Thyroid gland (tissue), 4 donors: Measurements from ENCODE around the gene CTDSPL. TPM values are rescaled to one million over a fixed set of nuclear protein-coding genes. Genes with fewer than 3 reads are reported as not detected.

Experiments
- DNase-seq, 2 donors: peaks; one replicate each; pipeline ENCODE4 v3.0.0-alpha.2; 2019
- H3K27ac ChIP-seq, 3 donors: fragments of 200-600 bp; sonication (generic); 1 replicate in 2 of 3; 2 replicates in 1 of 3; pipeline ENCODE4 v1.5.1; 2016 to 2019; ENCODE audit warnings: mild to moderate bottlenecking in 1 of 3, moderate library complexity in 1 of 3
- H3K27me3 ChIP-seq: fragments of 200-600 bp; sonication (generic); one replicate; pipeline ENCODE4 v1.5.1; 2019
- H3K36me3 ChIP-seq, 2 donors: fragments of 200-600 bp; sonication (generic); one replicate each; pipeline ENCODE4 v1.5.1; 2016 to 2019
- H3K4me1 ChIP-seq, 2 donors: fragments of 200-600 bp; sonication (generic); one replicate each; pipeline ENCODE4 v1.5.1; 2017 to 2019
- H3K4me3 ChIP-seq, 3 donors: fragments of 200-600 bp; sonication (generic); replicated peaks in 1 of 3; 1 replicate in 2 of 3; 2 replicates in 1 of 3; pipeline ENCODE4 v1.5.1; 2016; ENCODE audit warnings: mild to moderate bottlenecking in 1 of 3
- H3K9me3 ChIP-seq: fragments of 200-600 bp; sonication (generic); one replicate; pipeline ENCODE4 v1.5.1; 2017
- POLR2A ChIP-seq, 2 donors: fragments of 450-650 bp; IDR thresholded peaks; one replicate each; pipeline ENCODE4 v1.6.1; 2017; ENCODE audit warnings: antibody characterized with exemption in 2 of 2, mild to moderate bottlenecking in 2 of 2, moderate library complexity in 1 of 2
- WGBS, 2 donors: methylation state at CpG; one replicate each; pipeline ENCODE4 v1.1.5; 2017; 5-methylcytosine and 5-hydroxymethylcytosine counted together
- intact Hi-C: fragments of 100-400 bp; cut with DNase I; formaldehyde crosslinking; loops from one replicate; pipeline ENCODE4 v1.15.1; 2023
- total RNA-seq, 4 donors: library from RNA; depleted of rRNA; stranded (reverse); fragments of >200 nt; gene quantifications; one replicate each; pipeline ENCODE4 v1.2.3, GENCODE V29; 2016
- TF ChIP-seq, protein P1 (sequence below), 6 experiments: fragments of 200-600 bp in 3 of 6; fragments of 450-650 bp in 3 of 6; sonication (generic) in 3 of 6; IDR thresholded peaks; one replicate each; pipeline ENCODE4 v1.5.1; 2016 to 2019; ENCODE audit warnings: antibody characterized with exemption in 6 of 6, mild to moderate bottlenecking in 2 of 6, inconsistent platforms in 1 of 6, moderate library complexity in 1 of 6

The CTDSPL gene
- total RNA-seq, 4 donors from 2014 or later: 23.6 to 37.9 (median 29.8) TPM

DNA sequence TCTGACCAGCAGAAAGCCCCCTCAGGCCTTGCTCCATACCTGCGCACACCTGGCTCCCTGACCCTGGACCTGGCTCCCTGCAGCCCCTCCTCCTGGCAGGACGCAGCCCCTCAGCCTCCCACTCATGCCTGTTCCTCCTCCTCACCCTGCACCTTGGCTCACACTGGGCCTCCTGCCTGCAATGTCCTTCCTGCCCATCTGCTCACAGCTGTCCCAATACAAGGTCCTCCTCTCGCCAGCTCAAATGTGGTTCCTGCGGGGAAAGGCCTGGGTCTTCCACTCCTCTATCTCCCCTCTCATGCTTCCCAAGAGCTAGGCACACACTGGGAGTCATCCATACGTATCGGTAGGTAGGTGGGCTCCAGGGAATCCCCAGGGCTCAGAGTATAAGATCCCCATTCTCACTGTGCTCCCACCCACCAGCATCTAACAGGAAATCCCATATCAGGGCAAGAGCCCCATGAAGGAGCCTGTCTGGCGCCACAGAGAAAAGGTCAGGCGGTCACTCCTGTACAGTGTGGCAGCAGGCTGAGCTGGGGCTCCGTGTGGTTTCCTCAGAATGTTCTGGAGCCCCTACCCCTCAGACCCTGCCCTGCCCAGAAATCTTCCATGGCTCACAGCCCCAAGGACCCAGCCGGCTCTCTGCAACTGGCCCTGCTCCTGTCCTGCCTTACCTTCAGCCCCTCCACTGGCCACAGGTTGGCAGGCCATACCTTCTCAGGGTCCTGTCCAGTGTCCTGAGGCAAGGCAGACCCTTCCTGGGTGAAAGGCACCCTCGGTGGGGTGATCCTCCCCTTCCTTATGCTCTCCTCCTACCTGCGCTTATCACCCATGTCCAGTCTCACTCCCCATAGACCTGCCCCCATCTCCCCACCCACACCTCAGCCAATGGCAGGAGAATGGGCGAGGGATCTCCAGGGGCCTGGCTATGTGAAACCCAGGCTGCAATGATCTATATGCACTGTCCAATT, 156.9 kb downstream of the CTDSPL start:
- Histone ChIP-seq H3K9me3 (no peaks in the 10 kb centered on the region), H3K4me3 (no peak overlapping the region), H3K4me1 (peaks cover under 1 to 3% of the 10 kb centered on the region in 2 donors), H3K27ac (no peak overlapping the region), H3K36me3 (peaks cover 17 to 24% of the 10 kb centered on the region in 2 donors), H3K27me3 (no peaks in the 10 kb centered on the region)
- WGBS, 2 donors: 90 to 95% methylated on average over 12 to 13 of the region's 13 CpGs
- intact Hi-C loops: no loop called here
- TF ChIP-seq POLR2A (IDR thresholded peaks at IDR 0.05): no peak
- TF ChIP-seq, protein P1, sequence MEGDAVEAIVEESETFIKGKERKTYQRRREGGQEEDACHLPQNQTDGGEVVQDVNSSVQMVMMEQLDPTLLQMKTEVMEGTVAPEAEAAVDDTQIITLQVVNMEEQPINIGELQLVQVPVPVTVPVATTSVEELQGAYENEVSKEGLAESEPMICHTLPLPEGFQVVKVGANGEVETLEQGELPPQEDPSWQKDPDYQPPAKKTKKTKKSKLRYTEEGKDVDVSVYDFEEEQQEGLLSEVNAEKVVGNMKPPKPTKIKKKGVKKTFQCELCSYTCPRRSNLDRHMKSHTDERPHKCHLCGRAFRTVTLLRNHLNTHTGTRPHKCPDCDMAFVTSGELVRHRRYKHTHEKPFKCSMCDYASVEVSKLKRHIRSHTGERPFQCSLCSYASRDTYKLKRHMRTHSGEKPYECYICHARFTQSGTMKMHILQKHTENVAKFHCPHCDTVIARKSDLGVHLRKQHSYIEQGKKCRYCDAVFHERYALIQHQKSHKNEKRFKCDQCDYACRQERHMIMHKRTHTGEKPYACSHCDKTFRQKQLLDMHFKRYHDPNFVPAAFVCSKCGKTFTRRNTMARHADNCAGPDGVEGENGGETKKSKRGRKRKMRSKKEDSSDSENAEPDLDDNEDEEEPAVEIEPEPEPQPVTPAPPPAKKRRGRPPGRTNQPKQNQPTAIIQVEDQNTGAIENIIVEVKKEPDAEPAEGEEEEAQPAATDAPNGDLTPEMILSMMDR (IDR thresholded peaks at IDR 0.05): no peak
- no peak for DNase-seq

DNA sequence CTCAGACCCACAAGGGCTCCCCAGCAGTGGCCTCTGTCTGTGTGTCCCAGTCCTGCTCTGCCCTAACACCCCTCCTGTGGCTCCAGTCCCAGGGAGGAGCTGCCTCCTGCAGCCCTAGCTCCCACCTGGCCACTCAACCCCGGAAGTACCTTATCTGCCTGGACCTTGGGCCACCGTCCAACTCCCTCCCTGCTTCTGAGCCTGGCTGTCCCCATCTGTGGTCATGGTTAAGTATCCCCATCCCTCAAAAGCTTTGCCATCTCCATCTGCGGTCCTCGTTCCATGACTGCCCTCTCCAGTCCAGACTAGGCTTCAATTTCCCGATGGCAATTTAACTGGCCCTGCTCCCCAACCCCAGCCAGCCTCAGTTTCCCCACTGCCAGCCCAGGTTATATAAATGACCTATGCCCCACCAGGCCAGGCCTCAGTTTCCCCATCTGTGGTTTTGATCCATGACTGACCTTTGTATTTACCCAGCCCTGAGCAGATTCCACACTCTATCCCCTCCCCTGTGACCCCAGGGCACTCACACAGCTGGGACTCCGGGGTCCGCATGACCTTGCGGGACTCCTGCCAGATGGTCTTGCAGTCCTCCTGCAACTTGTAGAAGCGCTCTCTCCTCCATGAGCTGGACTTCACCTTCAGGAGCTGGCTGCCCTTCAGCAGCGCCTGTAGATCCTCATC, 158.1 kb downstream of the CTDSPL start:
- no peaks in the 10 kb centered on the region for H3K9me3 ChIP-seq
- DNase-seq: no peak
- 80 to 83% methylated on average over 10 of the region's 10 CpGs for WGBS, 2 donors
- no peaks in the 10 kb centered on the region for H3K27me3 ChIP-seq
- H3K4me1 ChIP-seq: peaks cover 5 to 6% of the 10 kb centered on the region in 2 donors
- peaks cover 17 to 24% of the 10 kb centered on the region in 2 donors for H3K36me3 ChIP-seq
- no peak overlapping the region for H3K4me3 ChIP-seq
- H3K27ac ChIP-seq: no peak overlapping the region
- TF ChIP-seq POLR2A (IDR thresholded peaks at IDR 0.05): no peak
- TF ChIP-seq, protein P1 (IDR thresholded peaks at IDR 0.05): no peak
- intact Hi-C loops: no loop called here

DNA sequence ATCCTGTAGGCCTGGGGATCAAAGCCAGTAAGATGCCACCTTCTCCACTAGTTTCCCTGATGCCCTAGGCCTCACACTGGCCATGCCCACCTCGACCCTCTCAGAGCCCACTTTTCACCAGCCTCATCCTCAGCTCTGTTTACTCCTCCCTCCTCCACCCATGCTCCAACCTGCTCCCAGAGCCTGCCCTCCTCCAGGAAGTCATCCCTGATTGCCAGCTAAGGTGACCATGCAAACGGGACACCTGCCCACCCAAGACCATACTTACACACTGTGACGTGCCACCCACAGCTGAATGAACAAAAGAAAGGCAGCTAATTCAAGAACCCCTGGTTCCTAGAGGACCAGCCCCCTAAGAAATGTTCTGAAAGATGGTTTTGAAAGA, 158.7 kb downstream of the CTDSPL start:
- WGBS, 2 donors: 84 to 90% methylated on average over 3 of the region's 3 CpGs
- TF ChIP-seq POLR2A (IDR thresholded peaks at IDR 0.05): no peak
- TF ChIP-seq, protein P1 (IDR thresholded peaks at IDR 0.05): no peak
- no peak for DNase-seq

DNA sequence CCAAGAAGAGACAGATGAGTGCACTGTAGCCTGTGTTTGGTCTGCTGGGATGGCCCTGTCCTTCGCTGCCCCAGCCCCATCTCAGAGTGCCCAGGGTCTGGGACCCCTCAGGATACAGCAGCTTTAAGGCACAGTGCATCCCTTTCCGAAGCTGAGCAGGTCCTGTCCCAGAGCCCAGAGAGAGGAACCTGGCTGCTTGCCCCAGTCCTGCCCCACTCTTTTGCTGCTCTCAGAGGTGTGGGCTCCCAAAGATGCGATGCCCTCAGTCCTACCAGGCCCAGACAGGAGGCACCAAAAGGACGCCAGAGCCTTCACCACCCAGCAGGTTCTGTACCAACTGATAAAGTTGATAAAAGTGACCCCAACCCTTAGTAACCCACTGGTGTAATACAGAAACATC, 159.5 kb downstream of the CTDSPL start:
- H3K4me3 ChIP-seq: no peak overlapping the region
- intact Hi-C loops: no loop called here
- H3K27ac ChIP-seq: no peak overlapping the region
- no peaks in the 10 kb centered on the region for H3K27me3 ChIP-seq
- peaks cover 16% of the 10 kb centered on the region in 2 donors for H3K4me1 ChIP-seq
- no peaks in the 10 kb centered on the region for H3K9me3 ChIP-seq
- peaks cover 7 to 12% of the 10 kb centered on the region in 2 donors for H3K36me3 ChIP-seq
- no peak for DNase-seq
- TF ChIP-seq POLR2A (IDR thresholded peaks at IDR 0.05): no peak
- TF ChIP-seq, protein P1 (IDR thresholded peaks at IDR 0.05): no peak
- WGBS, 2 donors: 95 to 100% methylated on average over 4 of the region's 4 CpGs

More for the DNA sequence above, 158.7 kb downstream of the CTDSPL start:
- H3K27me3 ChIP-seq: no peaks in the 10 kb centered on the region
- peaks cover 8% of the 10 kb centered on the region in 2 donors for H3K4me1 ChIP-seq
- no peak overlapping the region for H3K27ac ChIP-seq
- peaks cover 15 to 21% of the 10 kb centered on the region in 2 donors for H3K36me3 ChIP-seq
- intact Hi-C loops: no loop called here
- H3K9me3 ChIP-seq: no peaks in the 10 kb centered on the region
- H3K4me3 ChIP-seq: no peak overlapping the region
